ENCODE results near the gene OPA1. TPM values are rescaled to one million over a fixed set of nuclear protein-coding genes. Genes with fewer than 3 reads are reported as not detected.

OPA1 gene, protein sequence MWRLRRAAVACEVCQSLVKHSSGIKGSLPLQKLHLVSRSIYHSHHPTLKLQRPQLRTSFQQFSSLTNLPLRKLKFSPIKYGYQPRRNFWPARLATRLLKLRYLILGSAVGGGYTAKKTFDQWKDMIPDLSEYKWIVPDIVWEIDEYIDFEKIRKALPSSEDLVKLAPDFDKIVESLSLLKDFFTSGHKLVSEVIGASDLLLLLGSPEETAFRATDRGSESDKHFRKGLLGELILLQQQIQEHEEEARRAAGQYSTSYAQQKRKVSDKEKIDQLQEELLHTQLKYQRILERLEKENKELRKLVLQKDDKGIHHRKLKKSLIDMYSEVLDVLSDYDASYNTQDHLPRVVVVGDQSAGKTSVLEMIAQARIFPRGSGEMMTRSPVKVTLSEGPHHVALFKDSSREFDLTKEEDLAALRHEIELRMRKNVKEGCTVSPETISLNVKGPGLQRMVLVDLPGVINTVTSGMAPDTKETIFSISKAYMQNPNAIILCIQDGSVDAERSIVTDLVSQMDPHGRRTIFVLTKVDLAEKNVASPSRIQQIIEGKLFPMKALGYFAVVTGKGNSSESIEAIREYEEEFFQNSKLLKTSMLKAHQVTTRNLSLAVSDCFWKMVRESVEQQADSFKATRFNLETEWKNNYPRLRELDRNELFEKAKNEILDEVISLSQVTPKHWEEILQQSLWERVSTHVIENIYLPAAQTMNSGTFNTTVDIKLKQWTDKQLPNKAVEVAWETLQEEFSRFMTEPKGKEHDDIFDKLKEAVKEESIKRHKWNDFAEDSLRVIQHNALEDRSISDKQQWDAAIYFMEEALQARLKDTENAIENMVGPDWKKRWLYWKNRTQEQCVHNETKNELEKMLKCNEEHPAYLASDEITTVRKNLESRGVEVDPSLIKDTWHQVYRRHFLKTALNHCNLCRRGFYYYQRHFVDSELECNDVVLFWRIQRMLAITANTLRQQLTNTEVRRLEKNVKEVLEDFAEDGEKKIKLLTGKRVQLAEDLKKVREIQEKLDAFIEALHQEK
- total RNA-seq (2014; rRNA removed; shearing (Covaris generic)): 117 and 159 TPM in 2 replicates

- DNase-seq (ENCODE audit: low spot score): peak; percentile 99
Observed at GRCh38 chr3:193592841-193593667, at the start of gene OPA1. TSS of gene OPA1 (plus strand) at chr3:193593208. CDS start at chr3:193593378, 170 bp downstream.

DNA sequence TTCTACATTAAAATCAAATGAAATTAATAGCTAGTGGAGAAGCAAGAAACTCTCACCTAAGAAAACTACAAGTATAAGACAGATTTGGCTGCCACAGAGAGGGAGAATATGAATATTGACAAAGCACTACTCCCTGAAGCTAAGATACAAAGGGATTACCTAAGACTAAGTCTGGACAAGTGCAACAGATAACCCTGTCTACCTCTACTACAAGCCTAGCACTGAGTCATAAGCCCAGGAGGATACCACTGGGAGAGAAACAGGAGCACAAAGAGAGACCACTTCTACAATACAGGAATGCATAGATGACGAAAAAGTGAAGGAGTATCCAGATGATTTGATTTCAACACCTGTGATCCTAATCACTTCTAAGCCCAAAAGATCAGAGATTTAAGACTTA lies 48.7 kb upstream of the OPA1 start:
- no peak for DNase-seq (ENCODE audit: low spot score)

GRCh38 chr3:193545304-193545703 lies 47.7 kb upstream of the OPA1 start:
- DNase-seq (ENCODE audit: low spot score): no peak

GRCh38 chr3:193546129-193546528 lies 46.9 kb upstream of the OPA1 start:
- DNase-seq (ENCODE audit: low spot score): no peak

GRCh38 chr3:193548406-193548805 lies 44.6 kb upstream of the OPA1 start:
- DNase-seq (ENCODE audit: low spot score): no peak

DNA sequence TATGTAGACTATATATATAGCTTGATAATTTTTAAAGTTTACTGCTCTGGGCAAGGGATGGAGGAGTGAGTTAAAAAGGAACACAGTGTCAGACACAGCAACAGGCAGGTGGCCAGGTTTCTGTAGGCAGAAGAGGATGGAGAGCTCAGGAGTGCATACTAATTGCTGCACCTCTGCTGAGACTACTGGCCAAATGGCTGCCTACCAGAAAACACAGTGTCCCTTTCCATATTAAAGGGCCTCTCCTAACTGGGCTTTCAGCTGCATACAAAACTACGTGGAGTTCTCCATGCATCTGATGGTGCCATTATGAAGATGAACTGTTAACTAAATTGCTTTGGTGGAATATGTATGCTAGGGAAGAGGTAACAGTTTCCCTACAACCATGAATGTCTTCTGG lies 40.1 kb upstream of the OPA1 start:
- no peak for DNase-seq (ENCODE audit: low spot score)

DNA sequence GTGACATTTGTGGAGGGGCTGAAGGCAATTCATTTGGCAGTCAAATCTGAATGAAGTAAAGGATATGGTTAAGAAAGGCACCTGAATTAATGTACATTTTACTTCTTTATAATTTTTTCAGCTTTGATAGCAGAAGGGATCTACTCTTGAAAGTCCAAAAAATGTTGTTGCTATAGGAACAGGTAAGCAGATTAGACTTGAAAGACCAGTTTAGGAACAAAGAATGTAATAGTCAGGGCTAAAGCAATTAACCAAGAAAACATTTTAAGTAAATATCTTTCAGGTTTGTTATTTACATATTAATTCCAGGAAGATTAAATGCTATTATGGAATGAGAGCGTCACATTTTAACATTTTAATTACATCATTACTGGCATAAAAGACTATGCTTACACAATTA lies 39.4 kb upstream of the OPA1 start:
- no peak for DNase-seq (ENCODE audit: low spot score)

DNA sequence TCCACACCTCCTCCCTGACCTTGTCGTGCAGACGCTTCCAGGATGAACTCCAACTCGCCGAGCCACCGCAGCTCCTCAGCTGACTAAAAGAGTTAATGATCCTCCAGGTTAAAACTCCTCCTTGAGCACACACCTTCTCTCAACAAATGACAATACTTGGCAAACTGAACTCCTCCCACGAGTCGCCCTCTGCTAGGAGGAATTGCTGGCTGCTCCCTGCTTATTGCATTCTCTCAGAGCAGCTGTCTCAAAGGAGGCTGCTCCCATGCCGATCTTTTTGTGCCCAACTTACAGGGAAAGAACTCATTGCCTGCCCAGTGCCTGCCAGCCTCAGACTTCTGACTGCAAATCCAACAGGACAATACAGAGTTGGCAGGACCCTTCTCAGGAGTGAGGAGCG lies 38.2 kb upstream of the OPA1 start, which contains the start of gene ATP13A4:
Gene ATP13A4, minus strand, starts transcription at position 85 of the 400 bp plus-strand sequence. CDS start 96 bp downstream, outside the sequence.
- DNase-seq (ENCODE audit: low spot score): no peak

GRCh38 chr3:193556841-193557240 lies 36.2 kb upstream of the OPA1 start:
- no peak for DNase-seq (ENCODE audit: low spot score)

DNA sequence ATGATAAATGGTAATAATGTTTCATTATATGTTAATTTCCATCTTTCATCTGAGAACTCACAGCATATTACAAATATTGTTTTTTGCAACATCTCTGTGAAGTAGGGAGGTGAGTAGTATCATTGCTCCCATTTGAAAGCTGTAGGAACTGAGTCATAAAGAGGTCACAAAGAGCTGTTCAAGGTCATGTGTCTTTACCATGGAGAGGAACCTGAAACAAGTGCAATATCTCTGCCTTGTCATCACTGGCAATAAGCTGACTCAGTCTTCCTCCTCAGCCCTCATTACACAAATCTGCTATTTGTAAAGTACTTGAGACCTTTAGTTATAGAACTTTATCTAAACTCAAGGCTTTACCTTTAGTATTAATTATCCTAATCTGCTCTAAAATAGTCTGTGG lies 33.9 kb upstream of the OPA1 start:
- no peak for DNase-seq (ENCODE audit: low spot score)

DNA sequence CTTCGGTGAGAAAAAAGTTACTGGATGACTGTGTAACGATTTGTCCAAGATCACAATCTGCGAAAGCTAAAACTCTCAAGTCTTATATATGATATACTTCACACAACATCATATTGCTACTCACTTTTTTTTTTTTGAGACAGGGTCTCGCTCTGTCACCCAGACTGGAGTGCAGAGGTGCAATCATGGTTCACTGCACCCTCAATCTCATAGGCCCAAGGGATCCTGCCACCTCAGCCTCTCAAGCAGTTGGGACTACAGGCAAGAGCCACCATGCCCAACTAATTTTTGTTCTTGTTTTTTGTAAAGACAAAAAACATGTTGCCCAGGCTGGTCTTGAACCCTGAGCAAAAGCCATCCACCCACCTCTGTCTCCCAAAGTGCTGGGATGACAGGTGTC lies 32.9 kb upstream of the OPA1 start:
- no peak for DNase-seq (ENCODE audit: low spot score)

- no peak for DNase-seq (ENCODE audit: low spot score)
Observed at GRCh38 chr3:193560870-193561269, 32.1 kb upstream of the OPA1 start.

DNA sequence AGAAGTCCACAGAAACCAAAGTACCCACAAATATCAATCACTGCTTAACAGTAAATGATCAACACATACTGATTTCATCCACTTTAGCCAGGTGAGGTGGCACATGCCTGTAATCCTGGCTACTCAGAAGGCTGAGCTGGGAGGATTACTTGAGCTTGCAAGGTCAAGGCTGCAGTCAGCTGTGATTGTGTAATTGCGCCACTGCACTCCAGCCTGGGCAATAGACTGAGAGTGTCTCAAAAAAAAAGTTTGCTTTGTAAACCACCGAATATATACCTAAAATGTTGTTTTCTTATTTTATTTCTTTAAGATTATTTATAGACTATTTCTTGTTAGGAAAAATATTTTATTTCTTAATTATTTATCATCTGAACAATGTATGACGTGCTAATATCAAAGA lies 29.6 kb upstream of the OPA1 start:
- DNase-seq (ENCODE audit: low spot score): no peak

GRCh38 chr3:193564012-193564411 lies 29.0 kb upstream of the OPA1 start:
- peak; percentile 35 for DNase-seq (ENCODE audit: low spot score)

- DNase-seq (ENCODE audit: low spot score): no peak
Observed at GRCh38 chr3:193569119-193569518, 23.9 kb upstream of the OPA1 start.

- DNase-seq (ENCODE audit: low spot score): peak; percentile 83
Observed at GRCh38 chr3:193572426-193572908, 20.5 kb upstream of the OPA1 start.

DNA sequence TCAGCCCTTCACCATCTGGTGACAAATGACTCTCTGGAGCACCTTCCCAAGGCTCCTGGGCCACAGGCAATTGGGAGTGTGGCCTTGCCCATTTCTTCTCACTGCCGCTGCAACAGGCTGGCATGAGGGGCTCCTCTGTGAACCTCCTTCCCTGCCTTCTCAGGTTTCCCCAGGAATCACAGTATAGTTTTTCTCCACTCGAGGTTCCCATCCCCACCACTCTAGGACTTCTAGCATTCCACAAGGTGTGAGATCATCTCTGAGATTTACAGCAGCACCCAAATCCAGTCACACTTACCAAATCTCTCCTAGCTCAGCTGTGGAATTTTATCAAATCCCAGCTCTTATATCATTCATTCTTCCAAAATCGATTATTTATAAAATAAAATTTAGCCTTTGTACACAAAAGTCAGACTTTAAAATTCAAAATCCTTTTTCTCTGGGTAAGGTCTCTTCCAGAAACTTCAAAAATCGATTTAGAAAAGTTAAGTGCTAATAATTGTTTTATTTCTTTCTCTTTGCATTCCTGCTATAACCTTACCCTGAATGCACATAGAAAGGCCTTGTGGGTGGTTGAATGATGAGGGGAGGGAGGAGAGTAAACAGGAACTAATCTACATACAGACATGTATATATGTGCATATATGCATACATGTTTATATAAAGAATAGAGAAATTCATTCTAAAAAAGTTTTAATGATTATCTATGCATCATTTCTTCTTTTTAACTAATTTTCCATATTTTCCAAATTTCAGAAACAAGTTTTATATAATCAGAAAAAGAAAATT lies 19.4 kb upstream of the OPA1 start:
- no peak for DNase-seq (ENCODE audit: low spot score)

- no peak for DNase-seq (ENCODE audit: low spot score)
Observed at GRCh38 chr3:193574488-193575070, 18.4 kb upstream of the OPA1 start.

DNA sequence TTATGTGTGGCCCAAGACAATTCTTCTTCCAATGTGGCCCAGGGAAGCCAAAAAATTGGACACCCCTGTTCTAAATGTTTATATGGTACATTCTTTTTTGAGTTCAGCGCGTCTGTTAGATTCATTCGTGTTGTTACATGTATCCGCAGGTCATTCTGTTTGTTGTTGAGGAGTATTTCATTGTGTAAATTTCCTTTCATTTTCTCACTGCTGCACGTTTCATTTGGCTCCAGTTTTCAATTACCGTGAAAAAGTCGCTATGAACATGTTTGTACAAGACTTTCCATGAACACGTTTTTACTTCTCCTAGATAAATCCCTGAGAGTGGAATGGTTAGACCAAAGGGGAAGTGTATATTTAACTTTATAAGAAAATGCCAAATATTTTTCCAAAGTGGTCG lies 7.5 kb upstream of the OPA1 start:
- no peak for DNase-seq (ENCODE audit: low spot score)

DNA sequence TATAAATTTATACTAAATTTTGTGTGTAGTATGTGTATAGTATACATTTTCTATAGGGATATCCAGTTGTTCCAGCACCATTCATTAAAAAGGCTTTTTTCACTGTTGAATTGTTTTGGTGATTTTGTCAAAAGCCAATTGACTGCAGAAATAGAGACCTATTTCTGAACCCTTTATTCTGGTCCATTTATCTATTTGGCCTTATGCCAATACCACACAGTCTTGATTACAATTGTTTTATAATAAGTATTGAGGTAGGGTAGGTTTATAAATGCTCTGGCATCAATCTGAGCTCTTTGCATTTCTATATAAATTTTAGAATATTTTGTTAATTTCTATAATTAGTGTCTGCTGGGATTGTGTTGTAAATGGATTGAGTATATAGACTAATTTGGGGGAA lies 6.5 kb upstream of the OPA1 start:
- DNase-seq (ENCODE audit: low spot score): no peak
